ENCODE data around the gene OOSP4B.

- TF ChIP-seq CTCF (IDR thresholded peaks at IDR 0.05; ENCODE audit: low read length) (no peak), EZH2 (optimal IDR thresholded peaks at IDR 0.05; ENCODE audit: low read depth, low read length) (no peak), EZH2phosphoT487 (IDR thresholded peaks at IDR 0.05; ENCODE audit: low read length) (no peak)
These were observed 47.1 kb downstream of the OOSP4B start for GRCh38 chr11:60064111-60064510.

All from MM.1S (cell line).